Left ventricle myocardium inferior (tissue), 1 donor: ENCODE results near the gene FARSB. TPM values are rescaled to one million over a fixed set of nuclear protein-coding genes. Genes with fewer than 3 reads are reported as not detected.

Experiments
- DNase-seq: peaks from one replicate; pipeline ENCODE4 v3.0.0-alpha.2; 2020
- H3K27ac ChIP-seq: fragments of 200-600 bp; replicated peaks from 2 replicates; pipeline ENCODE4 v1.8.0; 2021
- H3K27me3 ChIP-seq: fragments of 200-600 bp; 2 replicates; pipeline ENCODE4 v1.8.0; 2021; ENCODE audit warnings: low read depth
- H3K36me3 ChIP-seq: fragments of 200-600 bp; 2 replicates; pipeline ENCODE4 v1.8.0; 2021
- H3K4me1 ChIP-seq: fragments of 200-600 bp; 2 replicates; pipeline ENCODE4 v1.8.0; 2021
- H3K4me3 ChIP-seq: fragments of 200-600 bp; 2 replicates; pipeline ENCODE4 v1.8.0; 2021; ENCODE audit warnings: mild to moderate bottlenecking, moderate library complexity
- H3K9me3 ChIP-seq: fragments of 200-600 bp; replicated peaks from 2 replicates; pipeline ENCODE4 v1.8.0; 2021
- CTCF ChIP-seq: fragments of 200-600 bp; IDR thresholded peaks from 2 replicates; pipeline ENCODE4 v1.8.0; 2021; ENCODE audit warnings: antibody characterized with exemption, mild to moderate bottlenecking, borderline replicate concordance
- intact Hi-C: fragments of 100-400 bp; cut with micrococcal nuclease; formaldehyde crosslinking; loops from one replicate; pipeline ENCODE4 v1.11.0; 2022
- total RNA-seq: library from RNA; stranded (reverse); fragmentation: NEBNext Ultra II Directional; extraction: Animal tissue kit (Norgen Biotek cat#: 25700); gene quantifications from one replicate; pipeline ENCODE4 v1.2.1, GENCODE V29; 2021
- donor health status: DM: no; HTN: yes; CAD: no; lungs with severe emphysema.

The FARSB gene
- total RNA-seq, 1 donor from 2014 or later = 19.3 TPM

- H3K27ac ChIP-seq = no peak overlapping the region
- no peaks in the 10 kb centered on the region for H3K27me3 ChIP-seq
- no peak for DNase-seq
- peaks cover 88% of the 10 kb centered on the region for H3K36me3 ChIP-seq
- intact Hi-C loops = no loop called here
- no peak for TF ChIP-seq CTCF
- H3K4me1 ChIP-seq = no peaks in the 10 kb centered on the region
- no peaks in the 10 kb centered on the region for H3K9me3 ChIP-seq
- H3K4me3 ChIP-seq = no peak overlapping the region
These were observed 28.1 kb downstream of the FARSB start for GRCh38 chr2:222627764-222628163.

- Histone ChIP-seq H3K9me3 (no peaks in the 10 kb centered on the region), H3K4me1 (peaks cover 21% of the 10 kb centered on the region), H3K27me3 (no peaks in the 10 kb centered on the region), H3K27ac (no peak overlapping the region), H3K36me3 (peaks cover 80% of the 10 kb centered on the region), H3K4me3 (no peak overlapping the region)
- intact Hi-C loops = no loop called here
- TF ChIP-seq CTCF = no peak
- no peak for DNase-seq
These were observed 32.1 kb downstream of the FARSB start for GRCh38 chr2:222623756-222624309.

- H3K4me3 ChIP-seq = no peak overlapping the region
- H3K27ac ChIP-seq = no peak overlapping the region
- peaks cover 21% of the 10 kb centered on the region for H3K4me1 ChIP-seq
- H3K9me3 ChIP-seq = no peaks in the 10 kb centered on the region
- H3K36me3 ChIP-seq = peaks cover 73% of the 10 kb centered on the region
- TF ChIP-seq CTCF = no peak
- intact Hi-C loops = no loop called here
- DNase-seq = no peak
- no peaks in the 10 kb centered on the region for H3K27me3 ChIP-seq
These were observed 33.0 kb downstream of the FARSB start for GRCh38 chr2:222622910-222623309.

GRCh38 chr2:222621893-222622292 is 34.0 kb downstream of the FARSB start:
- H3K4me1 ChIP-seq = peaks cover 21% of the 10 kb centered on the region
- H3K36me3 ChIP-seq = peaks cover 71% of the 10 kb centered on the region
- no peak overlapping the region for H3K4me3 ChIP-seq
- no peak for DNase-seq
- intact Hi-C loops = no loop called here
- peak overlapping the region; percentile 3 for H3K27ac ChIP-seq
- no peak for TF ChIP-seq CTCF
- no peaks in the 10 kb centered on the region for H3K27me3 ChIP-seq
- no peaks in the 10 kb centered on the region for H3K9me3 ChIP-seq

- Histone ChIP-seq H3K36me3 (peaks cover 56% of the 10 kb centered on the region), H3K4me3 (no peak overlapping the region), H3K27me3 (no peaks in the 10 kb centered on the region), H3K27ac (no peak overlapping the region), H3K9me3 (no peaks in the 10 kb centered on the region), H3K4me1 (peaks cover 5% of the 10 kb centered on the region)
- no peak for TF ChIP-seq CTCF
- intact Hi-C loops = no loop called here
- no peak for DNase-seq
These were observed 40.6 kb downstream of the FARSB start for GRCh38 chr2:222615320-222615719.
